HG03095 (cell line): ENCODE measurements around the gene EIF1B.
"Not testable (repeated sequence)": the region's sequence is repeated elsewhere in the genome, so short reads cannot be mapped to it uniquely, and the experiment has no call there.

Experiments used
- ATAC-seq: cut with Tn5 transposase; IDR thresholded peaks from one replicate; pipeline ENCODE4 v1.9.1; 2021; ENCODE audit warnings: moderate library complexity; ENCODE audit not compliant: unreplicated experiment

The EIF1B gene

GRCh38 chr3:40309418-40309924 is at the start of gene EIF1B:
TSS of gene EIF1B (plus strand) at chr3:40309707. CDS start at chr3:40309942, 235 bp downstream.
- peak; percentile 90 for ATAC-seq

GRCh38 chr3:40262331-40262730 is 47.2 kb upstream of the EIF1B start:
- ATAC-seq, result no peak

- no peak for ATAC-seq
These were observed 45.1 kb upstream of the EIF1B start for GRCh38 chr3:40264451-40264850.

- no peak for ATAC-seq
These were observed 44.3 kb upstream of the EIF1B start for GRCh38 chr3:40265181-40265580.

GRCh38 chr3:40267937-40268724 is 41.4 kb upstream of the EIF1B start:
- no peak for ATAC-seq

GRCh38 chr3:40268802-40269524 is 40.5 kb upstream of the EIF1B start:
- no peak for ATAC-seq

- ATAC-seq, result no peak
These were observed 30.7 kb upstream of the EIF1B start for GRCh38 chr3:40278791-40279190.

GRCh38 chr3:40281995-40282394 is 27.5 kb upstream of the EIF1B start:
- ATAC-seq, result no peak

GRCh38 chr3:40283057-40283456 is 26.4 kb upstream of the EIF1B start:
- ATAC-seq, result not testable (repeated sequence)

- no peak for ATAC-seq
These were observed 22.3 kb upstream of the EIF1B start for GRCh38 chr3:40287248-40287647.

GRCh38 chr3:40290396-40290795 is 19.1 kb upstream of the EIF1B start:
- ATAC-seq, result no peak

- no peak for ATAC-seq
These were observed 18.0 kb upstream of the EIF1B start for GRCh38 chr3:40291471-40291870.

GRCh38 chr3:40292637-40293349 is 16.7 kb upstream of the EIF1B start:
- ATAC-seq, result no peak

- no peak for ATAC-seq
These were observed 15.1 kb upstream of the EIF1B start for GRCh38 chr3:40294434-40294833.

- ATAC-seq, result no peak
These were observed 11.4 kb upstream of the EIF1B start for GRCh38 chr3:40298075-40298474.

GRCh38 chr3:40299130-40299720 is 10.3 kb upstream of the EIF1B start:
- no peak for ATAC-seq

GRCh38 chr3:40299721-40300335 is 9.7 kb upstream of the EIF1B start:
- ATAC-seq, result no peak

GRCh38 chr3:40302784-40303183 is 6.7 kb upstream of the EIF1B start:
- no peak for ATAC-seq

- ATAC-seq, result no peak
These were observed 5.2 kb upstream of the EIF1B start for GRCh38 chr3:40304352-40304751.

GRCh38 chr3:40306336-40306735 is 3.2 kb upstream of the EIF1B start:
- no peak for ATAC-seq

- no peak for ATAC-seq
These were observed 2.3 kb upstream of the EIF1B start for GRCh38 chr3:40307176-40307575.
